ENCODE results near the gene MMS19. TPM values are rescaled to one million over a fixed set of nuclear protein-coding genes. Genes with fewer than 3 reads are reported as not detected.

Gene MMS19
- 10 to 100 TPM; 34.7 to 49.1 (median 43.8) TPM for total RNA-seq
- 10 to 100 TPM; 44.0 to 64.9 TPM for polyA plus RNA-seq
- long read RNA-seq, donor 1, transcript MMS19-209 (31 exons, 3,797 nt), result major isoform, 6 of 24 reads
- long read RNA-seq, donor 1, partial matches to known transcripts, result 10 of 24 reads
- long read RNA-seq, donor 1, other reads (novel, unspliced or antisense), result 7 of 24 reads
- long read RNA-seq, donor 2, transcript MMS19-209 (31 exons, 3,797 nt), result major isoform, 6 of 30 reads
- long read RNA-seq, donor 2, partial matches to known transcripts, result 12 of 30 reads
- long read RNA-seq, donor 2, other reads (novel, unspliced or antisense), result 12 of 30 reads
- long read RNA-seq, donor 3, partial matches to known transcripts, result 27 of 57 reads
- long read RNA-seq, donor 3, other reads (novel, unspliced or antisense), result 24 of 57 reads

- intact Hi-C loops (cut with DNase I), result loop anchor here in 4 of 10 donors (2.0 to 10.0 kb wide), 5 partner anchors 49 to 117 kb away; no protein-coding TSS in a partner anchor
- TF ChIP-seq CTCF (IDR thresholded peaks at IDR 0.05), result peak in 6 of 9 donors; percentile 12 to 43 (median 28)
- Histone ChIP-seq H3K4me3 (peak within 1 kb of the TSS; percentile 77 to 100 (median 94)), H3K36me3 (peaks cover 0 to 12% (median 0%) of the 10 kb centered on the region in 9 donors), H3K27ac (peak within 1 kb of the TSS; percentile 74 to 97 (median 94)), H3K27me3 (no peaks in the 10 kb centered on the region), H3K9me3 (no peaks in the 10 kb centered on the region), H3K4me1 (peaks cover 9 to 79% (median 58%) of the 10 kb centered on the region in 9 donors)
- peak; percentile 99 to 100 for DNase-seq
- 0 to 1% methylated on average over 57 to 73 of the region's 73 CpGs for WGBS, 2 donors
- ATAC-seq, result peak; percentile 92 to 97 (median 94)
These were observed at the start of gene MMS19 for GRCh38 chr10:97498076-97498840. TSS of gene MMS19 (minus strand) at chr10:97498422. CDS start at chr10:97498384, 38 bp downstream.

GRCh38 chr10:97547962-97548361, 49.7 kb upstream of the MMS19 start:
- no peak overlapping the region for H3K4me3 ChIP-seq
- WGBS, 2 donors, result 39 to 47% methylated on average over 4 of the region's 4 CpGs
- intact Hi-C loops (cut with DNase I), result loop anchor here in 2 of 10 donors (2.0 to 5.0 kb wide), 2 partner anchors 51 to 85 kb away; partner anchors contain the start of genes MMS19 (in 1 of the 2) and UBTD1 (in 1 of the 2)
- no peak for TF ChIP-seq CTCF (IDR thresholded peaks at IDR 0.05)
- ATAC-seq (peak in 6 of 8 donors; percentile 11 to 72 (median 28)), DNase-seq (no peak)
- H3K27me3 ChIP-seq, result no peaks in the 10 kb centered on the region
- peaks cover 17 to 63% (median 50%) of the 10 kb centered on the region in 9 donors for H3K4me1 ChIP-seq
- H3K27ac ChIP-seq, result peak overlapping the region in 6 of 10 donors; percentile 42 to 81 (median 70)
- no peaks in the 10 kb centered on the region for H3K9me3 ChIP-seq
- H3K36me3 ChIP-seq, result no peaks in the 10 kb centered on the region

- intact Hi-C loops (cut with DNase I), result loop anchor here in 1 of 10 donors (5.0 kb wide), 1 partner anchor 50 kb away; the partner anchor contains the start of genes MMS19 and UBTD1
- TF ChIP-seq CTCF (IDR thresholded peaks at IDR 0.05), result no peak
- no peaks in the 10 kb centered on the region for H3K36me3 ChIP-seq
- peaks cover 22 to 69% (median 57%) of the 10 kb centered on the region in 9 donors for H3K4me1 ChIP-seq
- H3K9me3 ChIP-seq, result no peaks in the 10 kb centered on the region
- no peak overlapping the region for H3K4me3 ChIP-seq
- no peaks in the 10 kb centered on the region for H3K27me3 ChIP-seq
- ATAC-seq, result no peak
- H3K27ac ChIP-seq, result peak overlapping the region in 5 of 10 donors; percentile 24 to 81 (median 66)
- no peak for DNase-seq
- WGBS, 2 donors, result 74 to 78% methylated on average over 4 of the region's 4 CpGs
These were observed 49.0 kb upstream of the MMS19 start for GRCh38 chr10:97547271-97547600.

Measured in heart right ventricle (tissue), 16 donors.